CD4-positive, alpha-beta T cell treated with Interferon alpha-2 for 1 hour (primary cell): Measurements from ENCODE around the gene GSTO2.
A peak's percentile ranks its signal among the peaks of the same experiment; 100 is the strongest.

Source experiments
- DNase-seq, 2 donors: peaks; one replicate each; pipeline ENCODE4 v3.0.0-alpha.2; 2020 to 2022

The GSTO2 gene

DNA sequence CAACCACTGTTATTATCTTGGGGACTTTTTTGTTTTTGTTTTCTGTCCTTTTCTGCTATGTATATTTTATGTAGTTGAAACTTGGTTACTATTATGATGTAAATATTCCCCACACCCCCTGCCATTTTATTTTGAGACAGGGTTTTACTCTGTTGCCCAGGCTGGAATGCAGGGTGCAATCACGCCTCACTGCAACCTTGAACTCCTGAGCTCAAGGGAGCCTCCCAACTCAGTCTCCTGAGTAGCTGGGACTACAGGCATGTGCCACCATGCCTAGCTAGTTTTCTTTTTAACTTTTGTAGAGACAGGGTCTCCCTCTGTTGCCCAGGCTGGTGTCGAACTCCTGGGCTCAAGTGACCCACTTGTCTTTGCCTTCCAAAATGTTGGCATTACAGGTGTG, 18.0 kb downstream of the GSTO2 start:
- no peak for DNase-seq

DNA sequence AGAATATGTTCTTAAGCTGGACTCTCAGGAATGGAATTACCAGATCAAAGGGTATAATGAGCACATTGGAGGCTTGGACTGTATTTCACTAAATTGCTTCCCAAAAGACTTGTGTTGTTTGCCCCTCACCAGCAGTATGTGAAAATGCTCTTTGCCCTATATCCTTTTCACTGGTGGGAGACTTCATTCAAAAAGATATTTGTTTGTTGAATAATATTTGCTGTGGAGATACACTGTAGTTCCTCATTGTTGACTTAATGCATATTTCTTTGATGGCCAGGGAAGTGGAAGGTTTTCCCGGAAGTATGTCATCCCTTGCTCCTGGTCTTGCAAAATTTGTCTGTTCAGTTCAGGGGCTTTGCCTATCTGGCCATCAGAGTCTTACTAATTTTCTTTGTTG, 19.4 kb downstream of the GSTO2 start:
- no peak for DNase-seq

- peak; percentile 86 to 90 for DNase-seq
Observed at GRCh38 chr10:104291439-104291951, 22.5 kb downstream of the GSTO2 start.

GRCh38 chr10:104293011-104293410, 24.0 kb downstream of the GSTO2 start:
- no peak for DNase-seq

DNA sequence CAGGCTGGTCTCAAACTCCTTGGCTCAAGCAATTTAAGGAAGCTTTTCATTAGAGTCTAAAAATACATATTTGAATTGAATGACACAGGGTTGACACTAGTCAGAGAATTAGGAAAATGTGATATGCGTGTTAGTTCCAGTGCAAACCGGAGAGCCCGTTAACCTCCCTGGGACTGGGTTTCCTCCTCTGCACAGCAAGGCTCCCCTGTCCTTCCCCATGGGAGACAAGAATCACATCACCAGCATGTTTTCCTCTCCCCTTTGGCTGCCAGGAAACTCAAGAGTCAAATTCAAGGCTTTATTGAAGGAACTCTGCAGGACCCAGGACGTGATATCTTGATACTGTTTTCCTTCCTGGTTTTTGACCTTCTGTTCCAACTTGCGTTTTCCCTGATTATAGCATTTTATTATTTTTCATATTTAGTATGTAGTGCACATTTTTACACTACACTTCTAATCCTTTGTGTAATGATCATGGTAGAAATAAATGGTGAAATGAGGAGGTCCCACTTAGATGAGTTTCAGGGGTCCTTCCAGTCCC, 24.9 kb downstream of the GSTO2 start:
- no peak for DNase-seq

DNA sequence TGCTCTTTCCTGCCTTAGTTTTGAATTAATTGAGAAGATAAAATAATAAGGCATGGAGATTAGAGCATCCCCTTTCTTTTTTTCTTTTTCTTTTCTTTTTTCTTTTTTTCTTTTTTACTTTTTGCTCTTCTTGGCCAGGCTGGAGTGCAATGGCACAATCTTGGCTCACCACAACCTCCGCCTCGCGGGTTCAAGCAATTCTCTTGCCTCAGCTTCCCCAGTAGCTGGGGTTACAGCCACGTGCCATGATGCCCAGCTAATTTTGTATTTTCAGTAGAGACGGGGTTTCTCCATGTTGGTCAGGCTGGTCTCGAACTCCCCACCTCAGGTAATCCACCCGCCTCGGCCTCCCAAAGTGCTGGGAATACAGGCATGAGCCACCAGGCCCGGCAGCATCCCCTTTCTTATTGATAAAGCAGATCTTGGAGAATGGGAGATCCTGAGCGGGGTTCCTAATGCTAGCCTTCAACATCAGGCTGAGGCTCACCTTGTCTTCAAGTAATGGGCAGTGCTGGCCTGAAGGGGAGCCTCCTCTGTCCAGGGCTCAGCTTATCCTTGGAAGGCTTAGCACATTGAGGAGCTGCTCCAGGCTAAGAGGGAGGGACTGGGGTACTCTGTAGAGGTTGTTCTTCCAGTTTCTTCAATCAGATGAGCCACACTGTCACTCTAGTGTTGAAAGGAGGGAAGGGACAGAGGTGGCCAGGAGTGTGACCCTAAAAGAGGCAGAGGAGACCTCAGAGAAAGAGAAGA, 27.9 kb downstream of the GSTO2 start:
- DNase-seq: no peak

GRCh38 chr10:104297697-104298660, 29.0 kb downstream of the GSTO2 start:
- DNase-seq: peak in 1 of 2 donors; percentile 34

GRCh38 chr10:104299031-104299904, 30.3 kb downstream of the GSTO2 start:
- no peak for DNase-seq

- DNase-seq: no peak
Observed at GRCh38 chr10:104300002-104300735, 31.2 kb downstream of the GSTO2 start.

- no peak for DNase-seq
Observed at GRCh38 chr10:104300736-104301292, 31.8 kb downstream of the GSTO2 start.

DNA sequence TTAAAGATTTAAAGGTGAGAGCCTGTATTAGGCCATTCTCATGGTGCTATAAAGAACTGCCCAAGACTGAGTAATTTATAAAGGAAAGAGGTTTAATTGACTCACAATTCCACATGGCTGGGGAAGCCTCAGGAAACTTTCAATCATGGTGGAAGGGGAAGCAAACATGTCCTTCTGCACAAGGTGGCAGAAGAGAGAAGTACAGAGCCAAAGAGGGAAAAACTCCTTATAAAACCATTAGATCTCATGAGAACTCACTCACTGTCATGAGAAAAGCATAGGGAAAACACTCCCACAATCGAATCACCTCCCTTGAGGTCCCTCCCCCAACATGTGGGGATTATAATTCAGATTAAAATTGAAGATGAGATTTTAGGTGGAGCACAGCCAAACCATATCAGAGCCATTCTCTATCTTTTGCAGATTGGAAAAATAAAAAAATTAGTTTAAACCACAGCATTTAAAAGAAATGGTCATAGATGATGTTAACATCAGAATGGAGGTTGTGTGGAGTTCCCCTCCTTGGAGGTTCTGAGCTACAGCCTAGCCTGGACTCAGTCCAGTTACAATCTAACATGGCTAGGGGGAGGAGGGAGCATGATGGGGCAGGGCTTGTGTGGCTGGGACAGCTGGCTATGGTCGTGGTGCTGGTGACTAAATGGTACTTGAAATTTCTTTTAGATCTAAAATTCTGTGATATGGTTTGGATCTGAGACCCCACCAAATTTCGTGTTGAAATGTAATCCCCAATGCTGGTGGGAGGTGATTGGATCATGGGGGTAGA, 33.1 kb downstream of the GSTO2 start:
- DNase-seq: no peak

DNA sequence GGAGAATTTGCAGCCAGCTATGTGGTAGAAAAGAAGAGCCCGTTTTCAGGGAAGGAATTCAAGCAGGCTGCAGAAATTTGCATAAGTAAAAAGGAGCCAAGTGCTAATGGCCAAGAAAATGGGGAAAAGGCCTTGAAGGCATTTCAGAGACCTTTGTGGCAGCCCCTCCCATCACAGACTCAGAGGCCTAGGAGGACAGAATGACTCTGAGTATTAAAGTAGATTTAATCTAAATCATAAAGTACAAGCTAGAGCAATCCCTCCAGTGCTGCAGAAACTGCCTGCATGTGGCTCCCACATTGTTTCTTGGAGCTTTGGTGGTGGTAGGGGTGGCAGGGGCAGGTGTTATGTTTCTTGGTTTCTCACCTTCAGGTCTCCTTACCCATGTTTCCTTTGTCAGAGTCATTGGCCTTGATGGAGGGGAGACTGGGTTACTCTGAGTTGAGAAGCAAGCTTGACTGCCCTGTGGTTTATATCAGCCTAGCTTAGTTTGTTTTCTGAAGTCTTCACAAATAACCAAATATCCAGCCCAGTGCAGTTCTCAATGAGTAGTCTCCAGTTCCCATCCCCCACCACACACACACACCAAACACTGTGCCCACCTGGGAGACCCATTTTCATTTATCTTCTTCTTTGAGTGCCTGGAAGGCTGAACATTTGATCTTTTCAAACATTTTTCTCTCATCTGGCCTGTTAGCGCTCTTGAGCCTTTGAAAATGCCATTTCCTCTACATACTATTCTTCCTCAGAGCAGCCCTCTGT, 34.8 kb downstream of the GSTO2 start:
- peak in 1 of 2 donors; percentile 41 for DNase-seq

- DNase-seq: no peak
Observed at GRCh38 chr10:104304356-104304745, 35.4 kb downstream of the GSTO2 start.

DNA sequence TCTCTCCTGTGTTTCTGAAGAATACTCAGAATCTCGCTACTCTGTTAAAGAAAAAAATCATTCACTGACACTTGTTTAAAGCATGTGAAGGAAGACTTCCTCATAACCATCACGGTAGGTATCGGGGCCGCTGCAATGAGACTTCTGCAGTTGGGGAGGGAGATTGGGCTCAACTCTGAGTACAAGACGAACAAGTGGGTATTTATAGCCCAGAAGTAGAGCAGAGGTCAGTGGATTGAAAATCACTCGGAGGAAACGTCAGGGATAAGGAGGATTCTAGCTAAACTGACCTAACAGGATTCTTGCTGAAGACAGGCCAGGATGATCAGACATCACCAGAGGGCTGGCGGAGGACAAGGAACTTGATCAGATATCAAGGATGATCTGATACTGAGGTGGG, 35.9 kb downstream of the GSTO2 start:
- DNase-seq: no peak

GRCh38 chr10:104306897-104307296, 37.9 kb downstream of the GSTO2 start:
- DNase-seq: no peak

DNA sequence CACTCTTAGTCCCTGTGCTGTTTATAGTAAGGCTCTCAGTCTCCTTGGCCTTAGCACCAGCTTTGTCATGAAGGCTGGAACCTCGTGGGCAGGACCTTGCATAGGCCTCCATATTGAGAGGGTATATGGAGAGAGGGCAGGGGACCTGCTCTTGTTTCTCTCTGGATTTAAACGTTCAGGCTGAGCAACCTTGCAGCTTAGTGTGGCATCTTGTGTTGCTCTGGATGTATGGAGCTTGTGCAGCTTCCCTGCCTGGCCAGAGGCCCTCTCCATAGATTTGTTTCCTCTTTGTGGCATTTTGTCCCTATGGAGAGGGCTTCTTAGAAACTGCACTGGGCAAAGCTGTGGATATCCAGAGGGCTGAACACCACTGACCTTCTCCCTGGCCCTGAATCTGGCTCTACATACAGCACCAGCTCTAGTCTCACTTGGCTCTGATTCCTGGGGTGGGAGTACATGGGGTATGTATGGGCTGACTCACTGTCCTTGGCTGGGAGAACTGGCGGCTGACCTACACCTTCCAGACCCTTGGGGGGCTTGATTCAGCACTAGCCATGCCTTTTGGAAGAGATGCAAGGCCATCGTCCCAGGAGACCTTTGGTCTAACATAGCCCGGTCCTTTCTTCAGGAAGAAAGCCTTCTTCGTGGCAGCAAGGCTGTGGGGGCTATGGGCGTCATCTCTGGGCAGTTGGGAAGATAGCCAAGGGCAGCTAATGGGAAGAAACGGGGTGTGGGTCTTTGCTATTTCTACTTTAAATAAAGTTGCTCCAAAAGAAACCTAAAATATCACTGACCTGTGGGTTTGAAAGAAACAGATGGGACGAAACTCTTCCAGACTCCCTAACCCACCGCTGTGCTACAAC, 38.8 kb downstream of the GSTO2 start:
- no peak for DNase-seq

DNA sequence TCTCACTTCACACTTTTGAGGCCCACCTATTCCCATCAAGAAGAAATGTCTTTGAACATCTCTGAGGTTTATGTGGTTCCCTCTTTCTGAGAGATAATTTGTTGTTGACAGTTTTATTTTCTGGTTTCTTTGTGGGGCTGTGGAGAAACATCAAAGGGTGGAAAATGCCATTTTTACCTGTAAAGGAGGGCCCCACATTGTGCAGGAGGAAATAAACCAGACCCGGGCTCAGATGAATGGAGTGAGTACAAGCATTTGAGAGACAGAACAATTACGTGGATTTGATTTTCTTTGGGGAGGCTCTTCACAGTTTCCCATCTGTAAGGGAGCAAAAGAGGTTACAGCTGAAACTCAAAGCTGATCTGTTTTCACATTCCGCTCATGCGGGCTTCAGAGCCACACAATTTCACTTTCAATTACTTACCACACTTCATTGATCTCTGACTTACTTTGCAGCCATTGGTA, 39.5 kb downstream of the GSTO2 start:
- peak in 1 of 2 donors; percentile 49 for DNase-seq
